HG03442 (cell line): Measurements from ENCODE around the gene TOM1.

Experiments used
- ATAC-seq: cut with Tn5 transposase; IDR thresholded peaks from one replicate; pipeline ENCODE4 v1.9.1; 2021; ENCODE audit warnings: mild to moderate bottlenecking, moderate library complexity; ENCODE audit not compliant: unreplicated experiment

The TOM1 gene

DNA sequence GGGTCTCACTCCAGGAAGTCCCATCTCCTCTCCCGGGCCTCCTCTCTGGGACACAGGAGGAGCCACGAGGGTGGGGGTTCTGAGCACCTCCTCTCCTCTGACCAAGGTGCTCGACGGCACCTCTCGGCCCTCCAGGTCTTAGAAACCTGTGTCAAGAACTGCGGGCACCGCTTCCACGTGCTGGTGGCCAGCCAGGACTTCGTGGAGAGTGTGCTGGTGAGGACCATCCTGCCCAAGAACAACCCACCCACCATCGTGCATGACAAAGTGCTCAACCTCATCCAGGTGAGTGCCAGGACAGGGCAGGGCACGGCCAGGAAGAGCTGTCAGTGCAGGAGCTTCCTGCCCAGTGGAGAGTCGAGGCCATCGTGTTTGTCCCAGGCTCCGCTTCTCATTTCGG is 23.2 kb downstream of the TOM1 start:
- ATAC-seq = no peak

DNA sequence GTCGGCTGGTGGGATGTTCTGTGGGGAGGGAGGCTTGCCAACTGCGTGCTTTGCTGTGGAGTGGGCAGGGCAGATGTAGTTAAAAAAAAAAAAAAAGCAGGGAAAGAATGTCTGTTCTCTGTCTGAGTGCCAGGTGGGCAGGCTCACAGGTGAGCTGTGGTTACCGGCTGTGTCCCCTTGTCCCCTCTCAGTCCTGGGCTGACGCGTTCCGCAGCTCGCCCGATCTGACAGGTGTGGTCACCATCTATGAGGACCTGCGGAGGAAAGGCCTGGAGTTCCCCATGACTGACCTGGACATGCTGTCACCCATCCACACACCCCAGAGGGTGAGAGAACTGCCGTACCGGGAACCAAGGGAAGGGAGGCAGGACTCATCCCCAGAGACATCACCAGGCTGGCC is 23.6 kb downstream of the TOM1 start:
- no peak for ATAC-seq

DNA sequence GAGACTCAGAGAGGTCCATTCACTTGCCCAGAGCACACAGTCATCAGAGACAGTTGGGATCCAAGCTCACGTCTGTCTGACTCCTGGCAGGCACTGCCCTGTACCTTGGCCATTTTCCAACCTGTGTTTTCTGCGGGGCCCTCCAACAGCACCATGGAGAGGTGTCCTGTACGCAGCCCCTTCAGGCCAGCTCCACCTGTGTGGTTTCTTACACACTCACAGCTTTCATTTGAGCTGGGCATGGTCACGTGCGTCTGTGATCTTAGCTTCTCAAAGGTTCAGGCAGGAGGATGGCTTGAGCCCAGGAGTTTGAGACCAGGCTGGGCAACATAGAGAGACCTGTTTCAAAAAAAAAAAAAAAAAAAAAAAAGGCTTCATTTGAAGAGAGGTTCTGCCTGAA is 24.4 kb downstream of the TOM1 start:
- no peak for ATAC-seq

DNA sequence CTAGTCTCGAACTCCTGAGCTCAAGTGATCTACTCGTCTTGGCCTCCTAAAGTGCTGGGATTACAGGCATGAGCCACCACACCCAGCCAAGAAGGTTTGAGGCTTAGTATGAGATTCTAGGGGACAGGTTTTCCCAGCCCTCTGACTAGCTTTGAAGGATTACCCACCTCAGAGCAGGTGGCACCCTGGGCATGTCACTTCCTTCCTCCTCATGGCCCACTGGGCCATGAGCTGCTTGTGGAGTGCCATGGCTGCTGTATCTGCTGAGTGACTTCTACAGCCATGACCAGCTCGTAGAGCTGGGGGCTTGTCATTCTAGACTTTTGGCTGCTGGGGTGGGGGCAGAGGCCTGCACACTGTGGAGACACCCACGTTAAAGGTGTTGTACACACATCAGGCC is 25.1 kb downstream of the TOM1 start:
- no peak for ATAC-seq

DNA sequence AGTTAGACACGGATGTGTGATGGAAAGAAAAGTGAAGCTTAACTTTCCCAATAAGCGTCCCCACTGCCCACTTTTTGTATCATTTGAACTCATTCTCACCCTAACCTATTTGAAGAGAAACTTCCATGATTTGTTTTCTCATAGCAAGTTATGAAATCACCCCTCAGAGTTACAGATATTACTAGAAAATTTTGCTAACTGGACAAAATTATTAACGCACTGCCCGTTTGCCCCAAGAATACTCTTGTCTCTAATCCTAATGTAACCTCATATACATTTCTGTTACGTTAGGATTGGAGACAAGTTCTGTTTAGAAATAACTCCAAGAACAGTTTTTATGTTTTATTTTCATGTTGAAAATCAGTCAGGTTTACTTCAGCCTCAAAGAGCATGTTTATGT is 25.5 kb downstream of the TOM1 start:
- no peak for ATAC-seq

DNA sequence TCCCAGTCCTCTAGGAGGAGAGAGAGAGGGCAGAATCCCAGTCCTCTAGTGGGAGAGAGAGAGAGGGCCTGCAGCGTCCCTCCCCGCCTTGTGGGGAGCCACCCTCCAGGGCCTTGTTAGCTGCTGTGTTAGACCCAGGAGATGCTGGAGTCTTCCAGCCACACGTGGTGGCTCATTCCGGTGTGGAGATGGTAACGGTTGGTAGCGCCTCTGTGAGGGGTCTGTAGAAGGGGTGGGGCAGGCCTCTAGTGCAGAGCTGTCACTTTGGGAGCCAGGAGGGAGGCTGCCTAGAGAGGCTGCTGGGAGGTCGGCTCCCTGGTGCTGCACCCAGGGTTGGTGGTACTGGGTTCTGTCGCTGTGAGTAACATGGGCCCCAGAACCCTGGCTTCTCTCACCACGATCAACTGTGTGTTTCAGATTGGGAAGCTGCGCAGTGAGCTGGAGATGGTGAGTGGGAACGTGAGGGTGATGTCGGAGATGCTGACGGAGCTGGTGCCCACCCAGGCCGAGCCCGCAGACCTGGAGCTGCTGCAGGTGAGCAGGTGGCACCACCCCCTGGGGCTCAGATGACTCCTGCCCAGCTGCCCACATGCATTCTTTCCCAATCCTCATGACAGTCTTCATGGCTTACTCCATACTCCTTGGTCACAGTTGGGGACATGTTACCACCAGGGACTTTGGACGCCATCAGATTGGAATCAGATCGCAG is 27.3 kb downstream of the TOM1 start:
- no peak for ATAC-seq

DNA sequence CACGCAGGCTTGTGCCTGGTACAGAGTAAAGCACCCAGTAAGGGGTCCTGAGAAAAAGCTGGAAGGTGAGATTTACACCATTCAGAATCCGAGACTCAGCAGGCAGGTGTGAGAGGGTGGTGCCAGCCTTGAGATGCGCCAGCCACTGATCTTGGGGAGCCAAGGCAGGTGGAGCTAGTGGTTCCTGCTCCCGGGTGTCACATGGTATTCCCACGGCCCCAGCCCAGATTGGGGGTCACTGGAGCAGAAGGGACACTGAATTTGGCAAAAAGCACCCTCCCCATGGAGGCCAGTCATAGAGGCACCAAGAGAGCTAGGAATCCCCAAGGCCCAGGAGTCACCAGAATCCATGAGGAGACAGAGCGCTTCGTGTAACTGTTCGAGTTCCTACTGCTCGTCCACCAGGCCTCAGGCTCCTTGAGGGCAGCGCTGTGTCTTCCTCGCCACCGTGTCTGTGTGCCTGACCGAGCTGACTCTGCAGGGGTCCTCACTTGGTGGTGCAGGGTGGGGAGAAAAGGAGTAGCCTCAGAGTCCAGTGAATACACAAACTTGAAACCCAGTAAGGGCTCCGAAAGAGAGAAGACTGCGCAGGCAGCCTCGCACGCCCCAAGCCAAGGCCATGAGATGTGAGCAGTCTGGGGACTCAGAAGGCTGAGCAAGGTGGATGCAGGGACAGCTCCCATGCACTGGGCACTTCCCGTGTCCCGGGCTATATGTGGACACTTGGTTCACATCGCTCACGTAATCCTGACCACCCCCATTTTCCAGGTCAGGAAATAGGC is 28.2 kb downstream of the TOM1 start:
- ATAC-seq = no peak

DNA sequence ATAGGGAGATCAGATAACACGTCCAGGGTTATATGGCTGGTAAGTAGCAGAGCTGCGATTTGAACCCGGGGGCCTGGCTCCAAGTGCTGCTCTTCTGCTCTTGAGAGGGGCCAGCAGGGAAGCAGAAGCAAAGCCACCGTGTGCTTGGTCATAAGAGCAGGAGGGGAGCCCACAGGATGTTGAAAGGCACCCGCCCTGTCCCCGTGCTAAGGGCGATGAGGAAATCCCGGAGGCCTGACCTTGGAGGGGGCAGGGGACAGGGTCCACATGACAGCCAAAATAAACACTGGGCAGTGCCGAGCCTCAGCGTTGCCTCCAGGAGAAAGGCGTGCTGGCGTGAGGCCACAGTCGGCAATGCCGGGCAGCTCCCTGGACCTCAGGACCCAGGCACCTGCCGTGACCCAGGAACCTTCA is 28.8 kb downstream of the TOM1 start:
- no peak for ATAC-seq

DNA sequence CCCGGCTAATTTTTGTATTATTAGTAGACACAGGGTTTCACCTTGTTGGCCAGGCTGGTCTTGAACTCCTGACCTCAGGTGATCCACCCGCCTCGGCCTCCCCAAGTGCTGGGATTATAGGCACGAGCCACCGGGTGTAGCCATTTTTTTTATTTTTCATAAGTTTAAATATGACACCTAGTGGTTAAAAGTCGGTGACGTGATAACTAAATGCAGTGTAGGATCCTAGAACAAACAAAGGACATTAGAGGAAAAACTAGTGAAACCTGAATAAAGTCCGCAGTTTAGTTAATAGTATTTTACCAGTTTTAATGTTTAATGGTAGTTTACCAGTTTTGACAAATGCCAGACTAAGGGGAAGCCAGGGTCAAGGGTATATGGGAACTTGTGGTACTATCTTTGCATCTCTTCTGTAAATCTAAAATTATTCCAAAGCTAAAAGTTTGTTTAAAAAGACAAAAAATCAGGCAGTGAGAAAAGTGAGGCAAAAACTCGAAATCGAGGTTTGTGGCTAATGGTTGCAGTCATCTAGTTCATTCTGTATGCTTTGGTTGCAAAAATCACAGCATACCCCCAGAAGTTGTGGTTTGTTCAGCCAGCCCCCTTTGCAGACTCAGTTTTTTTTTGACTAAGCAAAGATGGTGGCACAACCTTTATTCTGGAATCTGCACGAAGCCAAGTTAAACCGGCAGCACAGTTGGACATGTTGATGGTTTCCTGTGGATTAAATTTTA is 29.6 kb downstream of the TOM1 start:
- no peak for ATAC-seq

DNA sequence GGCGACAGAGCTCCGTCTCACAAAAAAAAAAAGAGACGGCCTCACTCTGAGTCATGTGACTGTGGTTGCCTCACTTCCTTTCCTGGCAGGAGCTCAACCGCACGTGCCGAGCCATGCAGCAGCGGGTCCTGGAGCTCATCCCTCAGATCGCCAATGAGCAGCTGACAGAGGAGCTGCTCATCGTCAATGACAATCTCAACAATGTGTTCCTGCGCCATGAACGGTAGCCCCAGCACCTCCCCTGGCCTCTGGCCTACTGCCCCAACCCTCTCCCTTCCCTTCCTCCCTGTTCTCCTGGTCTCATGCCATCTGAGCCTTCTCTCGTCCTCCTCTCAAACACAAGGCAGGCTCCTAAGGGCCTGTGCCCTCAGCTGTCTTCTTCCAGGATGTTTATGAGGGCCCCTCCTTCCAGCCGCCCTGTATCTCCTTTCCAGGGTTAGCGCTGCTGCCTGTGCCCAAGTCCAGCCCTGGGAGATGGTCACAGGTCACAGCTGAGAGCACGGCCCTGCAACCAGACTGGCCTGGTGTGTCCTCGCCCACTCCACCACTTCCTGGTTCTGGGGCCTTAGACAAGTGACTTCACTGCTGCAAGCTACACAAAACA is 30.7 kb downstream of the TOM1 start:
- no peak for ATAC-seq

DNA sequence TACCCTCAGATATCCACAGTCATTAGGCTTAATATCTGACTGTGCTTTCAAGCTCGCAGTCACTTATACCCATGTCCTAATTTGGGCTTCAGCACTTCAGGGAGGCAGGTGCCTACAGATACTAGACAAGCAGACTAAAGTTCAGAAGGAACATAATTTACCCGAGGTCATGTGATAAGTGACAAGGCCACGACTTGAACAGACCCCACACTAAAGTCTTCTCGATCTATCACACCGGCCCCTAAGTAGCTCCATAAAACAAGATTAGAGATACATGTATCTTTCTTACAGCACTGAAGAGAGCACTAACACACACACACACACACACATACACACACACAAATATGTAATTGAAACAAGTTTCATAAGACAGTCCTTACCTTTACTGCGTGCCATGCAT is 32.6 kb downstream of the TOM1 start:
- ATAC-seq = no peak

DNA sequence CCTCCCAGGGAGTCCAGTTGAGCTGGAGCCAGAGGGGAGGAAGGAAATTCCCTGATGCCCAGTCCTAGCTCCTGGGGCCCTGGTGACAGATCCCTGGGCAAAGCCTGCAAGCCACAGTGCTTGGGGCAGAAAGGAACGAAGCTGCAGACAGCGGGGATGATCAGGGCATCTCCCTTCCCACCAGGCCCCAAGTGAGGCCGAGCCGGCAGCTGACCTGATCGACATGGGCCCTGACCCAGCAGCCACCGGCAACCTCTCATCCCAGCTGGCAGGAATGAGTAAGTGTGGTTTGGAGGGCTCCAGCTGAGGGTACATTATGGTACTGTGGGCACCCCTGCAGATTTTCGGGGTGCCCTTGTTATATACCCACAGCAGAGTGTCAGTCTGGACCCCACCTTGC is 33.5 kb downstream of the TOM1 start:
- no peak for ATAC-seq

DNA sequence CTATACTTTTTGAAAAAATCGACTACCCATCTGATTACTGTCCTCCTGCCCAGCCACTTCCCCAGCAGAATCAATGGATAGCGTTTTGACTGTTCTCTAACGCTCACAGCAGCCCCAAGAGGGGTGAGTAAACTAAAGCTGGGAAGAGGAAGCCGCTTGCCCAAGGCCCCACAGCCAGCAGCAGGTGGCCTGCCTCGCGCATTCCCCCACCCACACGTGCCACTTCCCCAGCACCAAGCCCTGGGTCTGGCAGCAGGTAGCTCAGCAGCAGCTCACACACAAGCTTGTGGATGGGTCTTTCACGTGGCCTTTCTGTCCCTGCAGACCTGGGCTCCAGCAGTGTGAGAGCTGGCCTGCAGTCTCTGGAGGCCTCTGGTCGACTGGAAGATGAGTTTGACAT is 34.3 kb downstream of the TOM1 start:
- no peak for ATAC-seq

DNA sequence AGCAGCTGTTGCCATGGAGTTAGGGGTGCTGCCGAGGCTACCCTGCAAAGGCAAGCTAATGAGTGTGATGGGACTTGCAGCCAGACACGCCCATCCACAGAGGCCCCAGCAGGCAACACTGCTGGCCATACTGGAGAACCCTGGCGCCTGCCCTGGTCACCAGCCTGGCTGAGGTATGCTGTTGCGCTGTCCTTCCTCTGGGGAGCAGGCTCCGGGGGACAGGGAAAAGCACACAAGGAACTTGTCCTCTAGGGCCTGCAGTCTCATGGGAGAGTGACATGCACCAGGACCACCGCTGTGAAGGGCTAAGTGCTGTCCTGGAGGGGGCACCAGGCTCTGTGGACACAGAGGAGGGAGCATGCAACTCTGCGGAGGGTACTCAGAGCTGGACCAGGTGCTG is 35.8 kb downstream of the TOM1 start:
- ATAC-seq = no peak

DNA sequence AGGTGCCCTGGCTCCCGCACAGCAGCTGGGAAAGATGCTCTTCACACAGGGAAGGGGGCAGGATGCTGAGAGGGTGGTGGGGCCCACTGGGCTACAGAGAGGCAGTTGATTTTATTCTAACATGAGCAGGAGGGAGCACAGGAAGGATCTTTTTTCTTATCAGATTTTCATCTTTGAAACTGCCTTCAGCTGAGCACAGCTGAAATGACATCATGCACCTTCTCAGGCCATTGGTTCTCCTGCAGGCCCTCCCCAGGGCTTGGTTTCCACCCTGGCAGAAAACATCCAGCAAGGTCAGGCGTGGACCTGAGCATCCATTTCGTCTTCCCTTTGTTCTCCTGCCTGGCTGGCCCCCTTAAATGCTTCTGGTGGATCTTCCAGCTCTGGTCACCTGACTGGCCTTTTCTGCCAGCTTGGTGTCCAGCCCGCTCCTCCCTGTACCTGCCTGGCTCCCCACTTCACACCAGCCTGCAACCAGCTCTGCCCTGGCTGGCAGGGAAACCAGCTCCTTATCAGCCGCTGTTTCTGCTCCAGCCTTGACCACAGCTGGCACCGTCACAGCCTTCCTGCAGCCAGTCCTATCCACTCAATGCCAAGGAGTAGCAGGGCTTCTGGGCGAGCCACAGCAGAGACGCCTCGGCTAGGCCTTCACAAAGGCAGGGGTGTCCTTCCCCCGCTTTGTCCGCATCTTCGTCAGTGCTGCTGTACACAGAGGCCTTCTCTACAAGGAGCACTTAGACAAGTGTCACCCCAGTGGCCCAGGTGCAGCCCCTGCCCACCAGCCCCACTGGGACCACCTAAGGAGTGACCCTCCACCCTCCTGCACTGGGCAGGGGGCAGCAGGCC is 36.5 kb downstream of the TOM1 start:
- no peak for ATAC-seq

DNA sequence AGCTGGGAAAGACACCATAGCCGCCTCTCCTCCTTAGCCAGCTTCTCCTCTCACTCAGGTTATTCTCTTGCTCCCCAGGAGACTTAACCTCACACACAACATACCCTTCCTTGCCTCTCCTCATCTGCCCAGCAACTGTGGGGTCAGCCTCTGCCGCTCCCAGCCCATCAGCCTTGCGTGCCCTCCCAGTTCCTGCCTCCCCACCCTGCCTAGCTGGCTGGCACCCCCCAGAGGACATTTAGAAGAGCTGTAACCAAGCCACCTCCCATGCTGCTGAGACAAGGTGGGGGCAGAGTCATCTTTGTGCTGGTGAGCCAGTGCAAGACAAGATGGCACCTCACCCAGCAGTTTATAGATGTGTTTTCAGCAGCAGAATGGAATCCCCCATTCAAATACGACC is 38.2 kb downstream of the TOM1 start:
- ATAC-seq = no peak

DNA sequence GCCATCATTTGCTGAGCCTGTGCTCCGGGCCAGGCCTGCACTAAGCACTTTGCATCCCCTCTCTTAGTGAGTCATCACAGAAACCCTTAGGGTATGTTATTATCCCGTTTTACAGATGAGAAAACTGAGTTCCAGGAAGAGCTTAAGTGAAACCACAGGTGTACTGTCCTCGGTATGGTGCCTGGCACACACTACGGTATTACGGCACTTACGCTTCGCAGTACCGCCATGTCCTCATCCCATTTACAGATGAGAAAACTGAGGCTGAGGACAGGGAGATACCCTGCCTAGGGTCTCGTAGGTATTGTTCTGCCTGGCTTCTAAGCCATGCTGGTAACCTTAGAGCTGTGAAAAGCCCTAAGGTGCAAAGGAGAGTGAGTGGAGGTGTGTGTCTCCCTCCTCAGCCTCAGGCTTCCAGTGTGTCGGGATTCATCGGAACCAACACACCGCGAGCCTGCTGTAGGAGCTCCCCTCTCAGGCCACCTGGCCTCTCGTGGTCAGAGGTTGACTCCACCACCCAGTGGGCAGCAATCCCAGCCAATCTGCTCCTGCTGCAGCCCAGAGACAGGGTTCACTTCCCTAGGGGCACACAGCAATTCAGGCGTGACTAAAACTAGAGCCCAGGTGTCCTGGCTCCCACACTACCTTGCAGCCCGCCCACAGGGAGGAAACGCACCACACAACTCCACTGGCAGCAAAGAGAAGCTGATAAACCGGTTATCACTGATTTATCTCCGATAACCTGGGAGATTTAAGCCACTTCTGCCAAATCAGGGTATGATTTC is 41.6 kb downstream of the TOM1 start:
- no peak for ATAC-seq

DNA sequence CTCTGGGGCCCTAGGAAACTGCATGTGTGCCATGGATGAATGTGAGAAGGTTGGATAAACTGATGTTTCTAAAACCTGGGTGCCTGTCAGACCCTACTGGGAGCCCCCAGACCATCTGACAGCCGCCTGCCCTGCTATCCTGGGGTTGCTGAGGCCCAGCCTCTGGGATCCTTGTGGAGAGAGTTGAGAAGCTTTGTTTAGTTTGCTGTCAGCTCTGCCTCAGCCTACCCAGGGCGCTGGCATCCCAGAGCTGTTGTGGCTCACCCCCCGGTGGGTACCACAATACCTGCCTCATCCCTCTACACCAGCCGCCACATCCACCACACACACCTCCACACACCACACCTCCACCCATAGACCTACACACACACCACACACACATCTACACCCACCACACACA is 42.7 kb downstream of the TOM1 start:
- ATAC-seq = no peak

DNA sequence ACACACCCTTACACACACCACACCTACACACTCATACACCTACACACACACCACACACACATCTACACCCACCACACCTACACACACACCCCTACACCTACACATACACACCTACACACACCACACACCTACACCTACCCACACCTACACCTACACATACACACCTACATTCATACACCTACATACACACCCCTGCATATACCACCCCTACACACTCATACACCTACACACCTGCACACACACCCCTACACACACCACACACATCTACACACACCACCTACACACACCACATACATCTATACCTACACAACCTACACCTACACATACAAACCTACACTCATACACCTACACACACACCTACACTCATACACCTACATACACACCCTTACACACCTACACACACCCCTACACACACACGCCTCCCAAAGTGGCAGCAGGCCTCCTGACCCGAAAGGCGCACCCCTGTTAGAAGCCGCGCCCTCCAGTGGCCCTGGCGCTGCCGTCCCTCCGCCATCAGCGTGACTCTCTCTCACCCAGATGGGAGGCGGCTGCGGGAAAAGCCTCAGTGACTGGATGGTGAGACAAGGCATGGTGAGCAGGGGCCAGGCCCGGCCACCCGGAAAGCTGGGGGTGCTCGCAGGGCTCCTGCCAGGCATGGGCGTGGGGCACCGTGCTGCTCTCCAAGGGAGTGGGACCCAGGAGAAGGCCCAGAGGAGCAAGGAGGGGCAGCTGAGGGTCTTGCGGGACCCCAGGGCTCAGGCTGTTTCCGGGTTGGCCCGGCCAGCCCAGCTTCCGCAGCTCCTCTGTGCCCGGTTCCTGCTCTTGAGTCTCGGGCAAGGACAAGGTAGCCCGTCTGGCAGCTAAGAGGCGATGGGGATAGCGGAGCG is 44.2 kb downstream of the TOM1 start:
- ATAC-seq = no peak
